ENCODE data around the gene C17orf75.
A peak's percentile ranks its signal among the peaks of the same experiment; 100 is the strongest.
"Not testable (repeated sequence)": the region's sequence is repeated elsewhere in the genome, so short reads cannot be mapped to it uniquely, and the experiment has no call there.

The C17orf75 gene

DNA sequence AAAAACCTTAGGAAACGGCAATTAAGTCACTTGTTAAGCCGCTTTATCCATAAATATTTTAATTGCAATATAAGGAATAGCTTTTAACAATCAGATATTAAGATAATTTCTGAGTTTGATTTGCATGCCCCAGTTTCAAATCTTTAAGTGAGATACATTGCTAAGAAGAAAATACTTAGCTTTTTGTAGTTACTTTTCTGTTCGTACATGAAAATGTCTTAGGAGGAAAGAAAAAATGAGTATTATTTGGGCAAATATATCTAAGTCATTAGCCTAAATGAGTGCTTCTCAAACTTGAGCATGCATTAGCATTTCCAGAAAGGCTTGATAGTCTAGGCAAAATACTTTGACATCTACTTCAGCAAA, 14.4 kb upstream of the C17orf75 start:
- DNase-seq (ENCODE audit: low read depth in 1 of 2, low spot score in 1 of 2): no peak
- no peak for TF ChIP-seq JUND (IDR thresholded peaks at IDR 0.05; ENCODE audit: low read depth)
- in situ Hi-C loops (cut with HindIII; ENCODE audit: low pct_unique_long_range_greater_than_20kb, low sequenced_read_pairs): no loop called here

DNA sequence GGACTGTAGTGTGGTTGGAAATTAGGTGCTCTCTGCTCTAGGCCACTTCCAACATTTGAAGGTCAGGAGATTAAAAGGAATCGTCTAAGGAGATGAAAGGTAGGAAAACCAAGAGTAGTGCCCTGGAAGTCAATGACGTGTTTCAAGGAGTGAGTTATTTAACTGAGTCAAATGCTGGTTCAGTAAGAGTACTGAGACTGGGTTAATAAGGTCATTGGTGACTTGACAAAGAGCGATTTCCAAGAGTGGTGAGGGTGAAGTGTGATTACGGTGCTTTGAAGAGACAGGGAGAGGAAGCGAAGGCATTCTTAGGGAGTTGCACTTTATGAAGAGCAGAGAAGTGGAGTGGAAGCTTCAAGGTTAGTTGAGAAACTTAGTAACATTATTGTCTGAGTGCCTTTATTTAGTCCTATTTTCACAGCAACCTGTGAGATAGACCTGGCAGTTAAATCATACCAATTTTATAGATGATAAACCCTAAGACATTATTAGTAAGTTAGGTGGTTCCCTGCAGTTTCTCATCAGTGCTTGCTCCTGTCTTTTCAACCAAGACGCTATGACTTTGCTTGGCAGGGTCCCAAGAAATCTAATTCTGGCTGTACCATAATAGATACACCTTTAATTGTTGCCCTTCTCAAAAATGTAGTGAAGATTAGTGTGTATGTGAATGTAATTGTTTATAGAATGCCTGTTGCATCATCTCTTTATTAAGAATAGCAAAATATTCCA, 13.8 kb upstream of the C17orf75 start:
- no peak for TF ChIP-seq JUND (IDR thresholded peaks at IDR 0.05; ENCODE audit: low read depth)
- in situ Hi-C loops (cut with HindIII; ENCODE audit: low pct_unique_long_range_greater_than_20kb, low sequenced_read_pairs): no loop called here
- DNase-seq (ENCODE audit: low read depth in 1 of 2, low spot score in 1 of 2): no peak

DNA sequence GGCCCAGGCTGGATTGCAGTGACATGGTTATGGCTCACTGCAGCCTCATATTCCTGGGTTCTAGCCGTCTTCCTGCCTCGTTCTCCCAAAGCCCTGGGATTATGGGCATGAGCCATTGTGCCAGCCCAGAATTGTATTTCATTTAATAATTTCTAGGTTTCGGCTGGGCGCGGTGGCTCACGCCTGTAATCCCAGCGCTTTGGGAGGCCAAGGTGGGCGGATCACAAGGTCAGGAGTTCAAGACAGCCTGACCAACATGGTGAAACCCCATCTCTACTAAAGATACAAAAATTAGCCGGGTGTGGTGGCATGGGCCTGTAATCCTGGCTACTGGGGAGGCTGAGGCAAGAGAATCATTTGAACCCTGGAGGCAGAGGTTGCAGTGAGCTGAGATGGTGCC, 10.8 kb upstream of the C17orf75 start:
- in situ Hi-C loops (cut with HindIII; ENCODE audit: low pct_unique_long_range_greater_than_20kb, low sequenced_read_pairs); DNase-seq (ENCODE audit: low read depth in 1 of 2, low spot score in 1 of 2): not testable (repeated sequence)

DNA sequence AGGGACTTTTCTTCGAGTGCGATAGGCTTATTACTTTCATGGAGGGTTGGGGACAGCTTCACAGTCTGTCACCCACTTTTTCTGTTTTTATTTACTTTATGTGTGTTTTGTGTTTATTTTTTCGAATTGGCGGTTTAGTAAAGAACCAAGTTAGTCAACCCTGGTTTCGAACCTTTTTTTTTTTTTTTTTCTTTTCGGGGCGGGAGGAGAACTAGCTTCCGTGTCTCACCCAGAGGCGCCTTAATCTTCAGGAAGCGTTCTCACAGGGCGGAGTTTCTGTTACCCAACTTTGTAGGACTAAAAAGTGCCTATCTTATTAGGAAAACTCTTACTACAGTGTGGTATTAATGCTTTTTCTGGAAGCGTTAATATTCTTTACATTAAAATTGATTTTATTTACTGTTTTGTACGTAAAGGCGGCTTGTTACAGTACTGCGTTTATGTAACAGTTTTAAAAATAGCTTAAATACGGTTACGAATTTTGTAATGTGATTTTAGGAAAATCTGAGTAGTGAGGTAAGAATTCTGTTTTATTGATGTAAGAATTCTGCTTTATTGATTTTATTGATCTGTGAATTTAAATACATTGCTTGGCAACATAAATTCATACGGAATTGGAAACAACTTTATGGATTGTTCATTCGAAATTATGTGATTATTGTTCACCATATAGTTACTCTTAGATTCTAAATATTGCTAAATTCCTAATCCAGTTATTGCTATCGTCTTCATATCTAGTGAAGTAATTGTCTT, 8.9 kb upstream of the C17orf75 start:
- no peak for TF ChIP-seq JUND (IDR thresholded peaks at IDR 0.05; ENCODE audit: low read depth)
- DNase-seq (ENCODE audit: low read depth in 1 of 2, low spot score in 1 of 2): peak in 1 of 2 experiments; percentile 62
- in situ Hi-C loops (cut with HindIII; ENCODE audit: low pct_unique_long_range_greater_than_20kb, low sequenced_read_pairs): no loop called here

DNA sequence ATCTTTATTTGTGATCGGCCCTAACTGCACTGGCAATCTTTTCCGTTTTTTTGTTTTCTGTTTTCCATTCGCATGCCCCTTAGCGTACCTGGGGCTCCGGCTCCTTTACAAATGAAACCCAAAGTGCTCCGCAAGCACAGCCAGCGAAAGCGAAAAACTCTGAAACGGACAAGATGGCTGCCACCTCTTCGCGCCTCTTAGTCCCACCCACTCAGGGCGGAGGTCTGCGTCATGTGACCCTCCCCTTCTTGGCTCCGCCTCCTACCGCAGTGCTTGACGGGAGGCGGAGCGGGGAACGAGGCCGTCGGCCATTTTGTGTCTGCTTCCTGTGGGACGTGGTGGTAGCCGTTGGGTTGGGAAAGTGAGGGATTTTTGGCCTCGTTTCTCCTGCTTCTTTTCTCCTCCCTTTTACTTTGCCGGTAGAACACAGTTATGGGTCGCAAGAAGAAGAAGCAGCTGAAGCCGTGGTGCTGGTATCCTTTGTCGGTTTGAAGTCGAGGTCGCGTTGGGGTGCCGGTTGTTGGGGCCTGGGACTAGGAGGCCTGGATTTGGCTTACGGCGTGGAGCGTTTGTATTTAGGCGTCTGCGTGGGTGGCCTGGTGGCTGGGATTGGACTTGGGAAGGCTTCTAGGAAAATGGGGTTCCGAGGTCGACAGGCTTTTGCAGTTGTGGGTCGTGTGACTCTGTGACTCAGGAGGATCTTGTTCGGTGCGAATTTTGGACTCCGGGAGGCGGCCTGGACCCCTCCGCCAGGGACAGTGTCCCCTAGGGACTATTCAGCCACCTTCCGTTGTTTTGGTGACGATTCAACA, 8.1 kb upstream of the C17orf75 start, which contains the start of gene ZNF207:
TSS of gene ZNF207 (plus strand) at position 304 of the 812 bp plus-strand sequence. CDS start at position 433, 129 bp downstream.
- no peak for TF ChIP-seq JUND (IDR thresholded peaks at IDR 0.05; ENCODE audit: low read depth)
- in situ Hi-C loops (cut with HindIII; ENCODE audit: low pct_unique_long_range_greater_than_20kb, low sequenced_read_pairs): no loop called here
- peak; percentile 66 to 98 for DNase-seq (ENCODE audit: low read depth in 1 of 2, low spot score in 1 of 2)

DNA sequence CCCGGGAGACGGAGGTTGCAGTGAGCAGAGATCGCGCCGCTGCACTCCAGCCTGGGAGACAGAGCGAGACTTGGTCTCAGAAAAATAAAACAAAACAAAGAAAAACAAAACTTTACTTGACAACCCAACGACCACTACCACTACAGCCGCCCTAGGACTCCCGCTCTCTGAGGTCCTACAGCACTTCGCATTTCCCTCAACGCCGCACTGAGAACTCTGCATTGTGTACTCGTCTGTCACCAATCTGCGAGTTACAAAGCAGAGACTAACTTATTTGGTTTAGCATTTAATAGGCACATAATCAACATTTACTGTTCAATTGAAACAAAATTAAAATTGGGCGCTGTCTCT, 7.5 kb upstream of the C17orf75 start:
- TF ChIP-seq JUND (IDR thresholded peaks at IDR 0.05; ENCODE audit: low read depth): no peak
- no peak for DNase-seq (ENCODE audit: low read depth in 1 of 2, low spot score in 1 of 2)
- in situ Hi-C loops (cut with HindIII; ENCODE audit: low pct_unique_long_range_greater_than_20kb, low sequenced_read_pairs): no loop called here

DNA sequence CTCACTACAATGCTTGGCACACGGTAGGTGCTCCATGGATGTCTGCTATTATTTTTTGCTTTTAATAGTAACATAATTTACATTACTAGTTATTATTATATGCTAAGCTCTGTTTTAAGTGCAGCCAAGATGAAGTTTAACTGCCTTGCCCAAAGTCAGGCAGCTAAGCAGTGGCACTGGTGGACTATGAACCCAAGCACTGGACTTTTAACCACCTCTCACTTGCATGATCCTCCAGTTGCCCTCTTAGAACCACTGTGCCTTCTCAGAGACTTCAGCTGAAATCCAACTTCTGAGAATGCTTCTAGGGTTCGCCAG, 6.5 kb upstream of the C17orf75 start:
- in situ Hi-C loops (cut with HindIII; ENCODE audit: low pct_unique_long_range_greater_than_20kb, low sequenced_read_pairs): no loop called here
- no peak for DNase-seq (ENCODE audit: low read depth in 1 of 2, low spot score in 1 of 2)
- no peak for TF ChIP-seq JUND (IDR thresholded peaks at IDR 0.05; ENCODE audit: low read depth)

DNA sequence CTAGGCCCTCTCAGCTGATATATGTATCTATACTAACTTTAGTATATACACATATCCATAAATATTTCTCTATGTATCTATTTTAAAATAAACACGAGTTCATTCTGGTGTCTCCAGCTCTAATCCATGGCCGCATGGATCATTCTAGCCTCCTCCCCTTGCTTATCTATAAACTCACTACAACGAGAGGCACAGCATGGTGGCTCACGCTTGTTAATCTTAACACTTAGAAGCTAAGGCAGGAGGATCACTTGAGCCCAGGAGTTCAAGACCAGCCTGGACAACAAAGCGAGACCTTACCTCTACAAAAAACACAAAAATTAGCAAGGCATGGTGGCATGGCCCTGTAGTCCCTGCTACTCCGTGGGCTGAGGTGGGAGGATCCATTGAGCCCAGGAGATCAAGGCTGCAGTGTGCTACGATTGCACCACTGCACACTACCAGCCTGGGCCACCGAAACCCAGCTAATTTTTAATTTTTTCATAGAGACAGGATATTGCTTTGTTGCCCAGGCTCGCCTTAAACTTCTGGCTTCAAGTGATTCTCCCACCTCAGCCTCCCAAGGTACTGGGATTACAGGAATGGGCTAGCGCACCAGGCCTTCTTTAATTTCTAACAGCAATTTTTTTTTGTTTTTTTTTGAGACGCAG, 4.1 kb upstream of the C17orf75 start:
- in situ Hi-C loops (cut with HindIII; ENCODE audit: low pct_unique_long_range_greater_than_20kb, low sequenced_read_pairs): no loop called here
- no peak for TF ChIP-seq JUND (IDR thresholded peaks at IDR 0.05; ENCODE audit: low read depth)
- no peak for DNase-seq (ENCODE audit: low read depth in 1 of 2, low spot score in 1 of 2)

DNA sequence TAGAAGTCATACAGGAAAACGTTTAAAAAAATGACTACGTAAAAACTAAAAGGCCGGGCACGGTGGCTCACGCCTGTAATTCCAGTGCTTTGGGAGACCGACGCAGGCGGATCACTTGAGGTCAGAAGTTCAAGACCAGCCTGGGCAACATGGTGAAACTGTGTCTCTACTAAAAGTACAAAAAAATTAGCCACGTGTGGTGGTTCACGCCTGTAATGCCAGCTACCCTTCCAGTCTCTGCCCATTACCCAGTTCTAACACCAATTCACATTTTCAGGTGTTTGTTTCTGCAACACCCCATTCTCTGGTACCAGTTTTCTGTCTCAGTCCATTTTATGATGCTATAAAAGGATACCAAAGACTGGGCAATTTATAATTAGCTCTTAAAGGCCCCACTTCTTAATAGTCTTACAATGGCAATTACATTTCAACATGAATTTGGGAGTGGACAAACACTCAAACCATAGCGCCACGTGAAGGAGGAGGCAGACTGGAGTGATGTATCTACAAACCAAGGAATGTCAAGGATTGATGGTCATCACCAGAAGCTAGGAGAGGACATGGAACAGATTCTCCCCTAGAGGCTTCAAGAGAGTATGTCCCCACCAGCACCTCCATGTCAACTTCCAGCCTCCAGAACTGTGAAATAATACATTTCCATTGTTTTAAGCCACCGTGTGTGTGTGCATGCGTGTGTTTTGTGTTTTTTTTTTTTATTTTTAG, 791 bp upstream of the C17orf75 start:
- no peak for DNase-seq (ENCODE audit: low read depth in 1 of 2, low spot score in 1 of 2)
- in situ Hi-C loops (cut with HindIII; ENCODE audit: low pct_unique_long_range_greater_than_20kb, low sequenced_read_pairs): no loop called here
- TF ChIP-seq JUND (IDR thresholded peaks at IDR 0.05; ENCODE audit: low read depth): no peak

DNA sequence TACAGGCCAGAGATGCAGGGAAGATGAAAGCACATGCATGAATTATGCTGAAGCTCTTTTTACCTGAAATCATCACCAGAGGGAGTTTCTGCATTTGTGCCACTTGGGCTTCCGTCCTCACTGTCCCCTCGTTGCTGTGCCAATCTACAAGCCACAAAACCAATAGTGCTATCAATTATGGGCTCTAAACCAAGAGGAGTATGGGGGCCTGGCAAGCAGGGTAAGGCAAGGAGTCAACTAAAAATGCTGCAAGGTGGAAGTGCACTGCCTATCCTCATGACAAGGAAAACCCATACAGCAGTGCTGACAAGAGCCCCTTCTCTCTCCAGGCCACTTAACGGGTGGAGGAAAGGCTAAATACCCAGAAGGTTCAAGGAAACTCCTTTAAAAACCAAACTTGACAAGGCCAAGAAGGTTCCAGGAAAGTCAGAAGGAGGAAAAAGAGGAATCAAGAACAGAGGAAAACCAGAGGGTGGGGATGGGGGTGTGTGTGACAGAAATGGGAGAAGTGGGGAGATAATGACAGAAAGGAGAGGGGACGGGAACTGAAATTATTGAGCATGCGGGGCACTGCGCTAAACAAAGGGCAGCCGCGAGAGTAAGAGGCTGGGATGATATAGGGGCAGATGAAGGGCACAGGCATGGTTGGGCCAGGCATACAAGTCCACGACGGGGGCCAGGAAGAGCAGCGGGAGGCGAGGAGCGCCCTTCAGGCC, 674 bp downstream of the C17orf75 start:
- in situ Hi-C loops (cut with HindIII; ENCODE audit: low pct_unique_long_range_greater_than_20kb, low sequenced_read_pairs): no loop called here
- peak in 1 of 2 experiments; percentile 70 for DNase-seq (ENCODE audit: low read depth in 1 of 2, low spot score in 1 of 2)
- TF ChIP-seq JUND (IDR thresholded peaks at IDR 0.05; ENCODE audit: low read depth): no peak

DNA sequence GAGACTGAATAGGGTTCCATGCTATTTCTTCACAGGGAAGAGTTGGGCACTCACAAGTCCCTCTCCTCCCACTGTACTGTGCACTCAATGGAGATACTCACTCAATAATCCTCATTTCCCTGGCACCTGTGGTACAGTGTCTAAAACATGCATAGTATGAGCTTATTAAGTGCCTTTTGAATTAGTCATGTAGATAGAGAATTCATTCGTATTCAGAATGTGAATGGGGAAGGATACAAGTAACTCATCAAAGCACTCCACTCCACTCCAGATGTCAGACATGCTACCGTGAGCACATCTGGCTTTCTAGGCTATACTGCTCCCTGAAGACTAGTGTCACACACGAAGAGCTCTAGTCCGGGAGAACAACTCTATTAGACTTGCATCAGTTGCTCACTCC, 6.3 kb downstream of the C17orf75 start:
- DNase-seq (ENCODE audit: low read depth in 1 of 2, low spot score in 1 of 2): no peak
- TF ChIP-seq JUND (IDR thresholded peaks at IDR 0.05; ENCODE audit: low read depth): no peak
- in situ Hi-C loops (cut with HindIII; ENCODE audit: low pct_unique_long_range_greater_than_20kb, low sequenced_read_pairs): no loop called here

All from T47D (cell line).